BJ (cell line): ENCODE data around the gene CDC42EP3. TPM values are rescaled to one million over a fixed set of nuclear protein-coding genes. Genes with fewer than 3 reads are reported as not detected.

Experiments used
- CTCF ChIA-PET: fragments of 350-600 bp; formaldehyde crosslinking; extraction: SDS; loops from one replicate; lab custom pipeline; 2021; ENCODE audit warnings: antibody characterized with exemption, inconsistent platforms; lab: Yijun Ruan, JAX
- POLR2A ChIA-PET: fragments of 300-600 bp; sonication (Branson Sonifier 250); formaldehyde crosslinking; extraction: SDS; loops from one replicate; lab custom pipeline; 2021; ENCODE audit warnings: antibody characterized with exemption; lab: Charles Lee
- DNase-seq: peaks from one replicate; pipeline ENCODE4 v3.0.0-alpha.2; 2011; ENCODE audit warnings: low read depth
- H3K27me3 ChIP-seq: 2 replicates; pipeline ENCODE4 v1.6.0; 2011; ENCODE audit warnings: low read length; ENCODE audit not compliant: control insufficient read depth, insufficient read depth
- H3K36me3 ChIP-seq: 2 replicates; pipeline ENCODE4 v1.5.1; 2011; ENCODE audit warnings: low read length; ENCODE audit not compliant: control insufficient read depth, insufficient read depth
- H3K4me3 ChIP-seq: 2 replicates; pipeline ENCODE4 v1.5.1; 2011; ENCODE audit warnings: low read depth, mild to moderate bottlenecking, control low read depth, low read length
- polyA plus RNA-seq: library from polyadenylated mRNA; depleted of rRNA; stranded (reverse); fragments of >200 nt; gene quantifications from 2 replicates; pipeline ENCODE4 v1.2.3, GENCODE V29; 2011
- TF ChIP-seq, protein P1 (sequence below): IDR thresholded peaks from 2 replicates; pipeline ENCODE4 v1.5.1; 2011; ENCODE audit warnings: low read depth, mild to moderate bottlenecking, control low read depth, inconsistent platforms, low read length, moderate library complexity; ENCODE audit not compliant: insufficient read depth

CDC42EP3 gene
- polyA plus RNA-seq, 1 experiment, result 191 TPM

GRCh38 chr2:37665604-37666362, 5.7 kb downstream of the CDC42EP3 start:
- H3K4me3 ChIP-seq, result peak overlapping the region; percentile 15
- H3K36me3 ChIP-seq, result peaks cover 9% of the 10 kb centered on the region
- DNase-seq, result no peak
- ChIA-PET CTCF (interaction anchor here (0.6 to 1.6 kb wide), 7 partner anchors 9 to 270 kb away, joined by 3 to 9 read pairs (median 3); no protein-coding TSS in a partner anchor), POLR2A (interaction anchor here (0.6 to 2.4 kb wide), 2 partner anchors 9 to 46 kb away, joined by 3 to 6 read pairs; no protein-coding TSS in a partner anchor)
- TF ChIP-seq, protein P1, sequence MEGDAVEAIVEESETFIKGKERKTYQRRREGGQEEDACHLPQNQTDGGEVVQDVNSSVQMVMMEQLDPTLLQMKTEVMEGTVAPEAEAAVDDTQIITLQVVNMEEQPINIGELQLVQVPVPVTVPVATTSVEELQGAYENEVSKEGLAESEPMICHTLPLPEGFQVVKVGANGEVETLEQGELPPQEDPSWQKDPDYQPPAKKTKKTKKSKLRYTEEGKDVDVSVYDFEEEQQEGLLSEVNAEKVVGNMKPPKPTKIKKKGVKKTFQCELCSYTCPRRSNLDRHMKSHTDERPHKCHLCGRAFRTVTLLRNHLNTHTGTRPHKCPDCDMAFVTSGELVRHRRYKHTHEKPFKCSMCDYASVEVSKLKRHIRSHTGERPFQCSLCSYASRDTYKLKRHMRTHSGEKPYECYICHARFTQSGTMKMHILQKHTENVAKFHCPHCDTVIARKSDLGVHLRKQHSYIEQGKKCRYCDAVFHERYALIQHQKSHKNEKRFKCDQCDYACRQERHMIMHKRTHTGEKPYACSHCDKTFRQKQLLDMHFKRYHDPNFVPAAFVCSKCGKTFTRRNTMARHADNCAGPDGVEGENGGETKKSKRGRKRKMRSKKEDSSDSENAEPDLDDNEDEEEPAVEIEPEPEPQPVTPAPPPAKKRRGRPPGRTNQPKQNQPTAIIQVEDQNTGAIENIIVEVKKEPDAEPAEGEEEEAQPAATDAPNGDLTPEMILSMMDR, result no peak
- H3K27me3 ChIP-seq, result no peaks in the 10 kb centered on the region

DNA sequence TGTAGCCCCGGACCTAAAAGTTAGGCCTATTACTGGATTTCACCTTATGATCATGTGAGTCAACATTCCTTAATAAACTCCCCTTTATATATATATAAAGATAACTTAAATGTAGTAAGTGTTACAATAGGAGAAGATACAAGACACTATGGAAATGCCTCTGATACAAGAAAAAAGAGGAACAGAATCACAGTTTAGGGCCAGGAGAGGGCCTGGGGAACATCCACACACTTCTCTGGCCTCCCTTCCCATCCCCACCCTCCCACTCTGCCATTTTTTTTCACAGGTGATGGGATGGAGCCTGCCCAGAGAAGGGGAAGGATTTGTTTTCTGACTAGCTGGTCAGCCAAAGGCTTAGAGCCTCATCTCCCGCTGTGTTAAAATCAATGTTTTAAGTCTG, 6.4 kb downstream of the CDC42EP3 start:
- peaks cover 10% of the 10 kb centered on the region for H3K36me3 ChIP-seq
- no peak for DNase-seq
- ChIA-PET CTCF (interaction anchor here (0.9 to 1.6 kb wide), 5 partner anchors 8 to 269 kb away, joined by 3 to 9 read pairs (median 4); no protein-coding TSS in a partner anchor), POLR2A (interaction anchor here (0.6 to 2.4 kb wide), 2 partner anchors 8 to 47 kb away, joined by 3 to 6 read pairs; no protein-coding TSS in a partner anchor)
- no peak overlapping the region for H3K4me3 ChIP-seq
- TF ChIP-seq, protein P1, result no peak
- H3K27me3 ChIP-seq, result no peaks in the 10 kb centered on the region

- ChIA-PET CTCF (interaction anchor here (1.0 kb wide), 1 partner anchor 249 kb away, joined by 5 read pairs; no protein-coding TSS in a partner anchor), POLR2A (no interaction called here)
- H3K4me3 ChIP-seq, result no peak overlapping the region
- peaks cover 10% of the 10 kb centered on the region for H3K36me3 ChIP-seq
- no peaks in the 10 kb centered on the region for H3K27me3 ChIP-seq
- TF ChIP-seq, protein P1, result no peak
- DNase-seq, result no peak
Observed at GRCh38 chr2:37664231-37664643, 7.2 kb downstream of the CDC42EP3 start.

DNA sequence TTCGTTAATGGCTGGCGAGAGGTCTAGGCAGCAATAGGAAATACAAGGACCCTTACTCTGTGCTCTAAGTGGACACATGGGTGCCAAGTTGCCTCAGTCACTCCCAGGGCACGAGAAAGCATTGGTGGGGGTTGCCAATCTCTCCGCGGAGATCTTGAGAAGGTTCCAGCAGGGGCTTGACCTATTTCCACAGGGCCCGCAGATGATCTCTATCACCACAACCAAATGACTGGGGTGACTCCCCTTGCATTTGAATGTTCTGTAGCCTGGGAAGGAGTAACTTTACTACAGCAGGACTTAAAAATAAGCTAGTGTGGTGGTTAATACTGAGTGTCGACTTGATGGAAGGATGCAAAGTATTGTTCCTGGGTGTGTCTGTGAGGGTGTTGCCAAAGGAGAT, 8.1 kb downstream of the CDC42EP3 start:
- CTCF ChIA-PET, result interaction anchor here (1.0 to 1.6 kb wide), 2 partner anchors 169 to 249 kb away, joined by 5 read pairs; no protein-coding TSS in a partner anchor
- DNase-seq, result no peak
- H3K4me3 ChIP-seq, result no peak overlapping the region
- H3K36me3 ChIP-seq, result peaks cover 11% of the 10 kb centered on the region
- POLR2A ChIA-PET, result no interaction called here
- H3K27me3 ChIP-seq, result no peaks in the 10 kb centered on the region
- TF ChIP-seq, protein P1, result no peak

DNA sequence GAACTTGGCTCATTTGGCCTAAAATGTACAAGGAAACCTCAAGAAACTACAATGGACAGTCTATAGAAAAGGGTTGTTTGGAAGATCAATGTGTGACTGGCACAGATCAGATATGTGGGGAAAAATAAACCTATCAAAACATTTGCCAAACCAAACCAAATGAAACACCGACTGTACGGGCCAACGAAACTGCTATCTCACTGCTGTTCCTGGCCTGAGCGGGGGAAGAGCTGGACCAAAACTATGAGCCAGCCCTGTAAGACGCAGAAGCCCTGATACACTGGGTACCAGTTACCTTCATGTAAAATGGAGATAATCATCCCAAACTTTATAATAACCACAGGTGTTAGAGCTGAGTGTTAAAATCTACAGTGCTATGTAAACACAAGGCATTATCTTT, 11.7 kb downstream of the CDC42EP3 start:
- Histone ChIP-seq H3K36me3 (peaks cover 11% of the 10 kb centered on the region), H3K27me3 (no peaks in the 10 kb centered on the region), H3K4me3 (no peak overlapping the region)
- DNase-seq, result no peak
- POLR2A ChIA-PET, result no interaction called here
- TF ChIP-seq, protein P1, result no peak
- CTCF ChIA-PET, result interaction anchor here (1.2 kb wide), 1 partner anchor 218 kb away, joined by 4 read pairs; no protein-coding TSS in a partner anchor
